GM18499 (cell line): ENCODE data around the gene ANKLE2.

Experiments used
- ATAC-seq: cut with Tn5 transposase; IDR thresholded peaks from one replicate; pipeline ENCODE4 v1.9.1; 2021; ENCODE audit warnings: moderate number of reproducible peaks; ENCODE audit not compliant: insufficient read depth, unreplicated experiment

ANKLE2 gene

DNA sequence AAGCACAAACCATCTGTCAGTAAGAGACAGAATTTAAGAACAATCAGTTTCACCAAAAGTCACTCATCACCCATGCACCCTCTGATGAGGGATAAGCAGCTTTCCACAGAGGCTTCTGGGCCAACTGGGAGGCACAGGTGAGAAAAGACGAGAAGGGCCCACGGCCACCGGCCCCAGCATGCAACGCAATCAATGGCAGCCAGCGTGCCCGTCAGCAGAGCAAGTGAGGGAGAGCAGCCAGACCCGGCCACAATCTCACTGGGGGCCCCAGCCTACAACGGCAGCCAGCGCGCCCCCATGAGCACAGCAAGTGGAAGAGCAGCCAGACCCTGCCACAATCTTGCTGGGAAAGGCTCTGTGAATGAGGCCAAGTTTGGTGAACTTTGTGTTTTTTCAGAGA is 13.3 kb downstream of the ANKLE2 start:
- no peak for ATAC-seq

DNA sequence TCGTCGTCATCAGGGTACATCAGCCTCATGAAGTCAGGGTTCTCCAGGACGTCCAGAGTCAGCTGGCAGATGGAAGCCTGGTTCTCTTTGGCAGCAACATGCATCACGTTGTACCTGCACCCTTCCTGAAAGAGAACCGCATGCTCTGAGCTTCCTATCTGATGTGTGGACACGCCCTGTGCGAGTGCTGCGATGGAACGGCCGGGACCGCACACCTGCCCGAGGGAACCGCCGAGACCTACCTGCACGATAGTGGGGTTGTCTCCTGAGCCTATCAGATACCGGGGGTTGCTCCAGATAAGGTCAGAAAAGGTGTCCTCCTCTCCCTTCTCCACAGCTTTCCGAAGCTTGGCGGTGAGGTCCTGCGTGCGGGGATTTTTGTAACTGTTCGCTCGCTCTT is 13.7 kb downstream of the ANKLE2 start:
- ATAC-seq = no peak

DNA sequence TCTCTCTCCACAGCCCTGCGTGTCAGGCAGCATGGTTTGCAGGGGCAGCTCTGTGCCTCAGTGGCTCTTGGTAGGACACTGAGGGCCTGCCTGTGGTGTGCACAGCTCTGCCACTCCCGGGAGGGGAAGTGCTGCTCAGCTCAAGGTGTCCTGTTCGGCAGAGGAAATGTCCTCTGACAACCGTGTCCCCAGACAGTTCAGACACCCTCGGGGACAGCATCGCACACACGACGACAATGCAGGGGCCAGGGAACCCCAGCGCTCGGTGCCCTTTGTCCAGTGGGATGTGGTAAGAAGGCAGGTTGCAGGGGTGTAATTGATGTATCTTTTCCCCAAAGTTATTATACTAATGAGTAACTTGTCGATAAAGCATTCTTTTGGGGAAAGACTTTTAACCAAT is 14.2 kb downstream of the ANKLE2 start:
- no peak for ATAC-seq

DNA sequence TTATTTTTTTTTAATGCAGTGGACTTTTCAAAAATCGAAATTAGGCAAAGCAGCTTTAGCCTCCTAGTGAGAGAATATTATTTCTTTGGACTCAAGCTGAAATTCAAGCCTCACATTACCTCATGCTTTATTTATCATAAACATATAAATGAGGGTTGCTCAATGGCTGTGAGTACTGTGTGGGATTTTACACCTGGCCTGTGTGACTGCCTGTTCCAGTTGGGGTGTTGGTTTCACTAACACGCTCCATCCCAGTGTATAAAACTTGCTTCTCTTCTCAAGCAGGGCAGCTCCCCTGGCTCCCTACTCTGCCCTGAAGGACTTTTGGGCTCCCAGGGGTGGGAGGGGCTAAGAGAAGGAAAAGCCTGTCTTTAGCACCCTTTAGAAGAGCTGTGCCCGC is 15.0 kb downstream of the ANKLE2 start:
- ATAC-seq = no peak

DNA sequence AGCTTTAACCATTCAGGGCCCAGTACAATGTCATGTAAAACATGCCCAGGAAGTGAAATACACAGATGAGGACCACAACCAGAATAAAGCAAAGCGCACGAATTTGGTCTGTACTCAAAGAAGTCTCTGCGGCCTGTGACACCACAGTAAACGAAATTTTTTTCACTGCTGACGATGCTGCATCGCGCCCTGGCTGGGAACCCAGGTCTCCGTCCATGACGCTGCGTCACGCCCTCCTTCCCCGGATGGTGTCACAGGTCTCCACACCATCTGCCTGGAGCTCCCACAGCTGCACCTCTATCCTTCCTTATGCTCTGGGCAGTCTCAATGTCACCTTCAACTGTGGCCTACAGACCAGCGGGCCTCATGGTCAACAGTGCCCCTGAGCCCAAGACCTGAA is 17.8 kb downstream of the ANKLE2 start:
- no peak for ATAC-seq

DNA sequence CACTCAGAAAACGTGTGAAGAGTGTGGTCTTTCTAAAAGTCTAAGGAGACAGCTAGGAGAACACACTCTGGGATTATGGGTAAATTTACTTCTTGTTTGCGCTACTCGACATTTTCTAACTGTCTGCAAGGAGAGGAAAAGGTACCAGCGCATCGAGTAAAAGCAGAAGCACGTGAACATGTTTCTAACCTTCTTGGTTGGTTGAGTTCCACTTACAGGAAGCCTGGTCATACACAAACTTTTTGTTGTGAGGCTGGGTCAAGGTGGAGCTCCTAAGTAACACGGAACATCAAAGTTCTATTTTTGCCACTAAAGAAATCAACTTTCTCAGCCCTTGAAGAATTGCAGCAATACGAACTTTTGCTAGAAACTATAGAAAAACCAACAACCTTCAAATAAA is 20.0 kb downstream of the ANKLE2 start:
- no peak for ATAC-seq

DNA sequence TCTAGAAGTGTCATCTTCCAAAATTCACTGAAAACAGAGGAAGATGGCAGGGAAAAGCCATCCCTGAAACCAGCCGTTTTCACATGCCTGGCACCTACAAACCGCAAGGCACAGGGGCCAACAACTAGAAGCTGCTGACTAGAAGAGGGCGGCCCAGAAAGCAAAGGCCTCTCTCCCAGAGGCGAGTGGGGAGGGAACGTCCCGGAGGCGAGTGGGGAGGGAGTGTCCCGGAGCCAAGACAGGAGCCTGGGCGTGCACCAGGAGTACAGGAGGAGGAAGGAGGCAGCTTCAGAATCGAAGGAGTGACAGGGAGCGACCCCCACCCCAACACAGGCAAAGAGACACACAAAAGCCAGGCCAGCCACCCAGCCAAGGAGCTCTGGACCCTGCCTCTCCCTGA is 21.0 kb downstream of the ANKLE2 start:
- no peak for ATAC-seq

DNA sequence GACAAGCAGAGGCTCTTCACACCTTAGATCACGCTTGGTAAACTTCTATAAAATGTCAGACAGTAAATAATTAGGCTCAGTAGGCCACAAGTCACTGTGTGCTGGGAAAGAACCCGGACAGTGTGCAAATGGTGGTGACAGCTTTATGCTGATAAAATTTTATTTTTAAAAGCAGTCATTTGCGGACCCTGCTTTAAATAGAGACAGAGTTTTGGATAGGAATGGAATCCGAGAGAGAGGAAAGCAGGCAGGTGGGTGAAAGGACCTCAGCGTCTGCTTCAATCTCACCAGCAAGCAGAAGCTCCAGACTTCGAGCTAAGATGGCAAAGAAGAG is 21.4 kb downstream of the ANKLE2 start:
- no peak for ATAC-seq

DNA sequence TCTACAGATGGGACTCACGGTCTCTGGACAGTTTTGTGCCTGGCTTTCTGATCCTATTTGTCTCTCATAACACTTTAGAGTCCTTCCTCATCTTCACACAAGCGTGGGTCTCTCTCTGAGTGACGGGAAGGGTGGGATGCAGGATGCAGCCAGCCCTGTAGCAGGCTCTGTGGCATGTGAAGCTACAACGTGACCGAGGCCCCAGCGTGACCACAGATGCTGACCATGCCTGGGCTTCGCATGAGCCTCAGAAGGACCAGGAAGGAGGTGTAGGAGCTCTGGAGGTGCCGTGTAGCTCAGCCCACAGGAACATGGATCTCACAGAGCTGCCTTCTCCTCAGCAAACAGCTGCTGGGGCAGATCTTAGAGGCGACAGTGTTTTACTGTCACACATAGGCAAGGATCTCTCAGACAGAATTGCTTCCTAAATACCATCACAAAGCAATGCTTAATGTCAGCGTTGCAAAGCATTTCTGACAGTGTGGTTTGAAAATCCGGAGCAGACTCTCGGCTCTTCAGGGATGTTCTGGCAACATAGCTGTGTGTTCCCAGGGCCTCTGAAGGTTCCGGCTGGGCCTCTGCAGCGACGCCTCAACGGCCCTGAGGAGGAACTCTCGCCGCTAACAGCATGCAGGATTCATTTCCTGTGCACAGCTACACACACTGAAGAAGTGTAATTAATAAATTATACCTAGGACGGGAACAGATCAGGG is 21.9 kb downstream of the ANKLE2 start:
- ATAC-seq = no peak

DNA sequence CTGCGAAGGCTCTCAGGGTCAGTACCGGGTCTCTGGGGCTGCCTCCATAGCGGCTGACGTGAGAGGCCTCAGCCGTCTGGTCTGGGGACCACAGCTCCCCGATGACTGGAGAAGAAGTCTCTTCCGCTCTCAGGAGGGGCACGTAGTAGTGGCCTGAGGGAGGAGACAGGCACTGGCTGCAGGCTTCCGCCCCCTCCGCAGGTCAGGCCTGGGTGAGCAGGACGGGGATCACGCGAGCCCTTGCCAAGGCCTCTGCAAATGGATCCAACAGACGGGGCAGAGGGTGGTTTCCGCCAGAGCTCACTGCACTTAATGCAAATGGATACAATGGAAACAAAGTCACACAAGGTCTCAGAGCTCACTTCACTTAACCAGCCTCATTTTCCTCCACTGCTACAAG is 24.7 kb downstream of the ANKLE2 start:
- ATAC-seq = no peak

DNA sequence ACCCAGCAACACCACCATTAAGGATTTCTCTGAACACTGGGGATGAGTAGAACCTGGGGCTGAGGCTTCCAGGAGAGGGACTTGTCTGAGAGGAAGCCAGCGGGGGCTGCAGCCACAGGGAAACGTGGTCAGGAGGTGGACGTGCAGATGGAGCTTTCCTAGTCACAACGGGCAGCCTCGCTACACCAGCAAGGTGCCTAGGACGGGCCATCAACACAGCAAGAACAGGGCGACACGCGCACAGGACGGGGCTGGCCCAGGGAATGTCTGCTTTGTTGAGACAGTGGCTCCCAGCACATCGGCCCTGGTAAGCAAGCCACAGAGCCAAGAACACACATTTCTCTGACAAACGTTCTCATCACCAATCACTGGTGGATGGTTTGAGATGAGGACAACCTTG is 25.3 kb downstream of the ANKLE2 start:
- no peak for ATAC-seq

DNA sequence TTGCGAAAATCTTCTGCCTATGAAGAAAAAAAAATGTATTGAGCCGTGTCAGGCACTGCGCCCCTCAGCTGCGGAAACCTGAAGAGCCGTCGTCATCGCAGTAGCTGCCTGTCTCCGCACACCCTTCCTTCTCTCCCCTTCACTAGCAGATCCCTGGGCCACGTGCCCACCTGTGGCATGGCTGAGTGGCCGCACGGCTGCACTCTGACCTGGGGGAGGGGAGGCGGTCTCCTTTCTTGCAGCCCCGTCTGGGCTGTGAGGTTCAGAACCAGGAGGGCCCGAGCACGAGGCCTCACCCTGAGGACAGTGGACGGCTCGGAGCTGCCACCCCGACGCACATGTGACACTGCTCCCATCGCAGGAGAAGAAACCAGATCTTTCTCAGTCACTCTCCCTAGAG is 26.1 kb downstream of the ANKLE2 start:
- no peak for ATAC-seq

DNA sequence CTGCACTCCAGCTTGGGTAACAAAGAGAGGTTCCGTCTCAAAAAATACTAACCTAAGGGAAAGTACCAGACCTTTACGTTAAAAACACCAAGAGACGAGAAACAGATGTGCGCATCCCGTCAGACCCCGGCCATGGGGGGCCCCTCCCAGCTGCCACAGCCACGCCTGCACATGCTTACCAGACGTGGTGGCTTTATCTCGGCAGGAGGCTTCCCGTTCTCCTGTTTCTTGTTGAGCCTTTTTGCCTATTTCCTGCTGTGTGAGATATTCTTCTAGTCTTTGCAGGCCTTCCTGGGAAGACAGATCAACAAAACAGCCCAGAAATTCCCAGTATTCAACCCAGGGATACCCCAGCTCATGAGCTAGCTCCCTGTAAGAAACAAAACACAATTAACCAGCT is 27.4 kb downstream of the ANKLE2 start:
- no peak for ATAC-seq

DNA sequence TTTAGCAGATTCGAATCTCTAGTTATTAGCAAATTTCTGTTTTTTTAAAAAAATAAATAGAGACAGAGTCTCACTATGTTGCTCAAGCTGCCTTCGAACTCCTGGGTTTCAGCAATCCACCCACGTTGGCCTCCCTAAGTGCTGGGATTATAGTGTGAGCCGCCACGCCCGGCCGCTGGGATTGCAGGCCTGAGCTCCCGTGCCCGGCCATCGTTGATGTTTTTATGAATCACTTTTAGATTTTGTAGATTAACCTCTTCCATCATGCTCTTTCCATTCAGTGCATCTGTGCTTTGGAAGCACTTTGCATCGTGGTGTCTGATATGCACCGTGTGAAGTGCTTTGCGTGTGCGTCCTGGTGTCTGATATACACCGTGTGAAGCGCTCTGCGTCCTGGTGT is 30.1 kb downstream of the ANKLE2 start:
- no peak for ATAC-seq

DNA sequence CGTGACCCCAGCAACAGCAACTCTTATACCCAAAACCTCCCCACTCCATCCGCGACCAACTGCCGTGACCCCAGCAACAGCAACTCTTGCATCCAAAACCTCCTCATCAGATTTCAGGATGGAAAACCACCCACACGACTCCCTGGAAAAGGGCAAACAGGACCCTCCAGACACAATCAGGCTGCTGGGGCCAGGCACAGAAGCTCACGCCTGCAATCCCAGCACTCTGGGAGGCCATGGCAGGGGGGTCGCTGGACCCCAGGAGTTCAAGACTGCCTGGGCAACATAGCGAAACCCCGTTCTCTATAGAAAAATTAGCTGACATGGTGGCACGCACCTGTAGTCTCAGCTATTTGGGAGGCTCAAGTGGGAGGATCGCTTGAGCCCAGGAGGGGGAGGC is 31.3 kb downstream of the ANKLE2 start:
- no peak for ATAC-seq

DNA sequence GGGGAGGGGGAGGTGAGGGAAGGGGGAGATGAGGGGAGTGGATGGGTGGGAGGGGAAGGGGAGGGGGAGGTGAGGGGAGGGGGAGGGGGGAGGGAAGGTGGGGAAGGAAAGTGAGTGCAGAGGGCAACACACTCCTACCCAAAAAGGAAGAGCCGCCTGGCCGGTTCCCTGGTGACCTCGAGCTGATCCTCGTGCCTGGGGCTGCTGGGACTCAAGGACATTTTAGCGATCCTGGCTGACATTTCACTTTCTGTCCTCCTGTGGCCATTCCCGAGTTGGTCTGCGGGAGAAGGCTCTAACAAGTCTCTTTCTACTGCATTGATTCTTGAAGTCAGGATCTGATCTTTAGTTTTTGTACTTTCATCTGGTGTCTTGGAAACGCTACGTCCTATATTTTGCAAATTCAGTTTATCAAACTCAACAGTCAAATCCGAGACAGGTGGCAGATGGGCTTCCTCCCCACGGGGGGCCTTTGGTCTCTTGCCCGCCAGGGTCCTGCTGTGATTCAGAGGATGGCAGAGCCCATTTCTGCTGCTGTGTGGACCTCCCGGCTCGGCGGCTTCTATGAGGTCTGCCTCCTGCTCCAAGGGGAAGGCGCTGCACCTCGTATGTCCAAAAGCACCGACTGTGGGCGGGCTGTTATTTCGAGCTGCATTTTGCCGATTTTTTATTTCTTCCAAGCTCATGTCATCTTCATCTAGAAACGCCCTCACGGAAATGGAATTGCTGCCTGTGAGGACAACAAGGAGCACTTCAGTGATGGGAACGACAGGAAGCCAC is 31.9 kb downstream of the ANKLE2 start:
- ATAC-seq = no peak

DNA sequence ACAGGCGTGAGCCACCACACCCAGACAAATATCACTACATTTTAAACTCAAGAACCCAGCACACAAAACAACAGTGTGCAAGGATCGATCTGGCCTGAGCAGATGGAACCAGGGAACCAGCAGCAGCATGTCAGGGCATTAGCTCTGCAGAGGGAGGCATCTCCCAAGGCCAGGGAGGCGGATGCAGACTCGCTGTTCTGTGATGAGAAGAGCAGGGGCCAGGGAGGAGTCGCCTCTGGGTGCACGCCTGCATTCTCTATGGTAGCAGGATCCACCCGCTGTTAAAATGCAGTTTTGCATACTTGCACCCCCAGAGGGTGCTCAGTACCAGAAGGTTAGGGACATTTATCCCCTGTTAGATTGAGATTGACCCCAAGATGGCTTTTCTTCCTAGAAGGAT is 33.1 kb downstream of the ANKLE2 start:
- ATAC-seq = no peak

DNA sequence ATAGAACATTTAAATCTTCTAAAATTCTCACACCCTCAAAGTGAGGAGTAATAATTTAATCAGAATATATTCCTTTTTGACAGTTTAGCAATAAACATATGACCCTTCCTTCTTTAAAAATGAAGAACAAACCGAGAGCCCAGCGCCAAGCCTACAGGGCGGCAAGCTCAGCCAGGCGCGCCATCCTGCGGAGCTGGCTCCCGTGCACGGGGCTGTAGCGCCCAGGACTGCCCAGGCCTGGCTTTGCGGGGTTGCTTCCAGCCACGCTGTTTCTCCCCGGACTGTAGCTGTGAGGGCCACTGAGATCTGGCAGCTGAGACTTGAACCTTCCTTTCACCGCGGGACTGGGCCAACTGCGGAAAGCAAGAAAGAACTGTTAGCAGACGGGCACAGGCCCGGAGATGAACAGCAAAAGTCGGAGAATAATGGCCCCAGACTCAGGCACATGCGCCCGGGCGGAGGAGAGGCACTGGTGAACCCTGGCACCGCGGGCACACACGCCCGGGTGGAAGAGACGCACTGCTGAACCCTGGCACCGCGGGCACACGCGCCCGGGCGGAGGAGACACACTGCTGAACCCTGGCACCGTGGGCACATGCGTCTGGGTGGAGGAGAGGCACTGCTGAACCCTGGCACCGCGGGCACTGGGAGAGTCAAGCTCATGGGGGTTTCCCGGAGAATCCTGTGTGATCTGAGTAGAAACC is 34.4 kb downstream of the ANKLE2 start:
- no peak for ATAC-seq

DNA sequence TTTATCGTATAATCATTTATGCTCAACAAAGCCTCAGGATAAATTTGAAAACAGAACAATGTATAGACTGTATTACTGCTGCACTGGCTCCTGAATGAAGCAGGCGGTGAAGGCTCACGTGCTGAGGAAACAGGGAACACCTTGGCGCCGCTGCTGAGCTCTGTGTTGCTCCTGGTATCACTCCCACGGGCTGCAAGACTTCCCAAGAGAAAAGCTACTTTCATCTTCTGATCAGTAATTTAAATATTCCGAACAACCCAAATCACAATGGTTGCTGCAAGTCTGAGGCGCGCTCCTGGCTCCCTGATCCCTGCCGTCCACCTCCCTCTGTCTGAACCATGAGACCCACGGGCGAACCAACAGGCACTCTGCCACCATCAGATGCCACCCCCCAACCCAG is 35.2 kb downstream of the ANKLE2 start:
- no peak for ATAC-seq

DNA sequence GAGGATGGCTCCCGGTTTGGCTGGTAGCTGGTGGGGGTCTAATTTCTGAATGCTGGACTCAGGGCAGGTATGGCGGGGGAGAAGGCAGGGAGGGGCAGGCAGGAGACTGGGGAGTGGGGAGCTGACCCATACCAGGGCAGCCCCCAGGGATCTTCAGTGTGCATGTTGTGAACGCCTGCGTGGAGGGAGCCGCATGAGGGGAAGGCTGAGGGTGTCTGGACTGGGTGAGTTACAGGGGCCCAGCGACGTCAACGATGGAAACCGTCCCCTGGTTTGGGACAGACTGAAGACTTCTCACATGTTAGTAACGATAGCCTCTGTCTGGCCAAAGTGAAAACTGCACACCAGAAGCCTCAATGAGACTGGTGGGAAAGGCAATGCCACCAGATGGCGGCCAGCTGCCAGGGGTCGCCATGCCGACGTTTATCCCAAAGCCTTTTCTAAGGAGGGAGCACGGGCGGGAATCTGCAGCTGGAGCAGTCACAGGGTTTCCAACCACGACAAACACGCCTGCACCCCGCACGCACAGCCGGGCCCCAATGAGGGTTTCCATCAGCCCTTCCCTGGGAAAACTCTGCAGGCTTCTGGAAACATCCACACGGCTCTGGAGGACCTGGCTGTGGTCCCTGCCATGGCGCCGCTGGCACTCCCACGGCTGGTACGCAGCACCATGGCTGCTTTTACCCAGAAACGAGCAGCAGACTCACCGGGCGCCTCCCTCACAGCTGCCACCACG is 37.0 kb downstream of the ANKLE2 start:
- no peak for ATAC-seq

DNA sequence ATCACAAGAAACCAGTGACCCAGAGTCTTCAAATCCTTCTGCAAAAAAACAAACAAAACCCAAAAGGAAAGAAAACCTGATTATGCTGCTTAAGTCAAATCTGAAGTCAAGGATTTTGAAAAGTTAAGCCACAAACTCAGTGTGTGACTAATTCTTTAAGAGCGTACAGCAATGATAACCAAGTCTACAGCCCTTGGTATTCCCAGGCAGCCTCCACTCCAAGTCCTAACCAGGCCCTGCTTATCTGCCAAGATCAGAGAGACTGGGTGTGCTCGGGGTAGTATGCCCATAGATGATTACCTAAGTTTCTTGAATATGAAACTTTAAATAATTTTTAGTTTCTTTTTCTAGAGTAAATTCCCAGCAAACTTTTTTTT is 37.9 kb downstream of the ANKLE2 start:
- no peak for ATAC-seq
